SIG-M5 treated with dmso at 0.1 percent for 504 hours (cell line): ENCODE measurements around the gene RALGPS2.
A peak's percentile ranks its signal among the peaks of the same experiment; 100 is the strongest.

Experiments used
- DNase-seq: peaks from one replicate; lab custom pipeline; 2025; ENCODE audit not compliant: unreplicated experiment; lab: John Stamatoyannopoulos, UW

The RALGPS2 gene

GRCh38 chr1:178862416-178862815 is 137.4 kb downstream of the RALGPS2 start:
- no peak for DNase-seq

- no peak for DNase-seq
These were observed 137.8 kb downstream of the RALGPS2 start for GRCh38 chr1:178862864-178863263.

- no peak for DNase-seq
These were observed 139.3 kb downstream of the RALGPS2 start for GRCh38 chr1:178864326-178864725.

- no peak for DNase-seq
These were observed 142.6 kb downstream of the RALGPS2 start for GRCh38 chr1:178867670-178868069.

GRCh38 chr1:178868706-178869105 is 143.7 kb downstream of the RALGPS2 start:
- DNase-seq = no peak

GRCh38 chr1:178869119-178869697 is 144.2 kb downstream of the RALGPS2 start:
- DNase-seq = no peak

- no peak for DNase-seq
These were observed 145.2 kb downstream of the RALGPS2 start for GRCh38 chr1:178870221-178870620.

- DNase-seq = no peak
These were observed 145.9 kb downstream of the RALGPS2 start, which contains the start of gene ANGPTL1 for GRCh38 chr1:178870944-178871343. Gene ANGPTL1 (minus strand): TSS chr1:178871077. CDS start chr1:178865776, 5,301 bp downstream.

- peak; percentile 12 for DNase-seq
These were observed 146.7 kb downstream of the RALGPS2 start for GRCh38 chr1:178871551-178872320.

GRCh38 chr1:178874966-178875365 is 149.9 kb downstream of the RALGPS2 start:
- DNase-seq = no peak

GRCh38 chr1:178875936-178876335 is 150.9 kb downstream of the RALGPS2 start:
- no peak for DNase-seq

- peak; percentile 39 for DNase-seq
These were observed 152.9 kb downstream of the RALGPS2 start for GRCh38 chr1:178877896-178878295.

- no peak for DNase-seq
These were observed 156.9 kb downstream of the RALGPS2 start for GRCh38 chr1:178881950-178882349.

- no peak for DNase-seq
These were observed 160.8 kb downstream of the RALGPS2 start for GRCh38 chr1:178885869-178886268.

- no peak for DNase-seq
These were observed 161.5 kb downstream of the RALGPS2 start for GRCh38 chr1:178886551-178886950.

- DNase-seq = no peak
These were observed 170.9 kb downstream of the RALGPS2 start for GRCh38 chr1:178895928-178896327.

- DNase-seq = no peak
These were observed 173.4 kb downstream of the RALGPS2 start for GRCh38 chr1:178898401-178898800.

GRCh38 chr1:178899402-178899801 is 174.4 kb downstream of the RALGPS2 start:
- no peak for DNase-seq

- DNase-seq = no peak
These were observed 176.6 kb downstream of the RALGPS2 start for GRCh38 chr1:178901482-178902125.

GRCh38 chr1:178908358-178908757 is 183.3 kb downstream of the RALGPS2 start:
- no peak for DNase-seq

- DNase-seq = peak; percentile 6
These were observed 185.0 kb downstream of the RALGPS2 start for GRCh38 chr1:178910023-178910422.

GRCh38 chr1:178912597-178912996 is 187.6 kb downstream of the RALGPS2 start:
- no peak for DNase-seq
